Stimulated activated CD8-positive, alpha-beta memory T cell treated with anti-CD3 and anti-CD28 coated beads, Interleukin-12 subunit alpha, Interleukin-12 subunit beta, amount 100 ng/mL, for 24 hours (primary cell): ENCODE data around the gene PPP1R12B.
"Not testable (repeated sequence)": the region's sequence is repeated elsewhere in the genome, so short reads cannot be mapped to it uniquely, and the experiment has no call there.

Experiments
- DNase-seq: peaks from one replicate; pipeline ENCODE4 v3.0.0-alpha.2; 2020; ENCODE audit errors: extremely low read depth

PPP1R12B gene

GRCh38 chr1:202483362-202483761 lies 134.9 kb downstream of the PPP1R12B start:
- not testable (repeated sequence) for DNase-seq

GRCh38 chr1:202484032-202484431 lies 135.5 kb downstream of the PPP1R12B start:
- not testable (repeated sequence) for DNase-seq

GRCh38 chr1:202484820-202485219 lies 136.3 kb downstream of the PPP1R12B start:
- DNase-seq = not testable (repeated sequence)

GRCh38 chr1:202488178-202488649 lies 139.7 kb downstream of the PPP1R12B start:
- not testable (repeated sequence) for DNase-seq

- not testable (repeated sequence) for DNase-seq
These were observed 140.6 kb downstream of the PPP1R12B start for GRCh38 chr1:202489101-202489500.

- DNase-seq = not testable (repeated sequence)
These were observed 144.6 kb downstream of the PPP1R12B start for GRCh38 chr1:202493112-202493511.

GRCh38 chr1:202498542-202498941 lies 150.0 kb downstream of the PPP1R12B start:
- DNase-seq = no peak

- not testable (repeated sequence) for DNase-seq
These were observed 151.5 kb downstream of the PPP1R12B start for GRCh38 chr1:202499997-202500396.

GRCh38 chr1:202501281-202501680 lies 152.8 kb downstream of the PPP1R12B start:
- DNase-seq = no peak

- DNase-seq = no peak
These were observed 156.9 kb downstream of the PPP1R12B start for GRCh38 chr1:202505356-202505755.

GRCh38 chr1:202505880-202506575 lies 157.5 kb downstream of the PPP1R12B start:
- DNase-seq = not testable (repeated sequence)

- not testable (repeated sequence) for DNase-seq
These were observed 160.4 kb downstream of the PPP1R12B start for GRCh38 chr1:202508863-202509262.

- not testable (repeated sequence) for DNase-seq
These were observed 165.4 kb downstream of the PPP1R12B start for GRCh38 chr1:202513875-202514274.

GRCh38 chr1:202516434-202516877 lies 168.0 kb downstream of the PPP1R12B start:
- DNase-seq = no peak

- DNase-seq = not testable (repeated sequence)
These were observed 168.6 kb downstream of the PPP1R12B start for GRCh38 chr1:202517146-202517545.

- DNase-seq = not testable (repeated sequence)
These were observed 169.7 kb downstream of the PPP1R12B start for GRCh38 chr1:202518180-202518579.

- not testable (repeated sequence) for DNase-seq
These were observed 170.4 kb downstream of the PPP1R12B start for GRCh38 chr1:202518905-202519304.

GRCh38 chr1:202520129-202520856 lies 171.8 kb downstream of the PPP1R12B start:
- not testable (repeated sequence) for DNase-seq

GRCh38 chr1:202520857-202521216 lies 172.3 kb downstream of the PPP1R12B start:
- DNase-seq = not testable (repeated sequence)

- DNase-seq = not testable (repeated sequence)
These were observed 173.0 kb downstream of the PPP1R12B start for GRCh38 chr1:202521484-202521883.

GRCh38 chr1:202521886-202522285 lies 173.4 kb downstream of the PPP1R12B start:
- DNase-seq = no peak

GRCh38 chr1:202526056-202526455 lies 177.6 kb downstream of the PPP1R12B start:
- not testable (repeated sequence) for DNase-seq
